WI38 (cell line): ENCODE measurements around the gene IER2.

Experiments used
- H3K4me3 ChIP-seq: 2 replicates; pipeline ENCODE4 v1.5.1; 2011; ENCODE audit warnings: low read depth, mild to moderate bottlenecking, control low read depth, low read length
- CTCF ChIP-seq: IDR thresholded peaks from 2 replicates; pipeline ENCODE4 v1.5.1; 2012; ENCODE audit warnings: low read depth, mild to moderate bottlenecking, control low read depth, low read length

The IER2 gene

GRCh38 chr19:13104360-13104847, 45.8 kb upstream of the IER2 start:
- TF ChIP-seq CTCF: peak; percentile 38
- no peak overlapping the region for H3K4me3 ChIP-seq

- H3K4me3 ChIP-seq: no peak overlapping the region
- no peak for TF ChIP-seq CTCF
Observed at GRCh38 chr19:13104848-13105711, 45.1 kb upstream of the IER2 start.

GRCh38 chr19:13109361-13110098, 40.7 kb upstream of the IER2 start:
- no peak for TF ChIP-seq CTCF
- no peak overlapping the region for H3K4me3 ChIP-seq

- TF ChIP-seq CTCF: no peak
- no peak overlapping the region for H3K4me3 ChIP-seq
Observed at GRCh38 chr19:13110099-13110610, 40.1 kb upstream of the IER2 start.

GRCh38 chr19:13112555-13112954, 37.7 kb upstream of the IER2 start:
- H3K4me3 ChIP-seq: no peak overlapping the region
- TF ChIP-seq CTCF: no peak

GRCh38 chr19:13115936-13116281, 34.3 kb upstream of the IER2 start:
- no peak for TF ChIP-seq CTCF
- H3K4me3 ChIP-seq: peak overlapping the region; percentile 83
